Ishikawa (cell line): ENCODE data around the gene CCDC92B.

Experiments used
- CEBPB ChIP-seq: IDR thresholded peaks from 2 replicates; pipeline ENCODE4 v1.6.1; 2012
- CREB1 ChIP-seq: IDR thresholded peaks from 2 replicates; pipeline ENCODE4 v1.6.1; 2012; ENCODE audit warnings: low read depth
- EGR1 ChIP-seq: IDR thresholded peaks from 2 replicates; pipeline ENCODE4 v1.6.1; 2012
- EP300 ChIP-seq: IDR thresholded peaks from 2 replicates; pipeline ENCODE4 v1.6.1; 2012; ENCODE audit warnings: borderline replicate concordance
- FOXM1 ChIP-seq: IDR thresholded peaks from 2 replicates; pipeline ENCODE4 v1.6.1; 2012; ENCODE audit warnings: low read depth, borderline replicate concordance
- MAX ChIP-seq: IDR thresholded peaks from 2 replicates; pipeline ENCODE4 v1.6.1; 2012
- NFIC ChIP-seq: IDR thresholded peaks from 2 replicates; pipeline ENCODE4 v1.6.1; 2012
- RAD21 ChIP-seq: IDR thresholded peaks from 2 replicates; pipeline ENCODE4 v1.6.1; 2012; ENCODE audit warnings: low read depth
- REST ChIP-seq: IDR thresholded peaks from 2 replicates; pipeline ENCODE4 v1.6.1; 2012; ENCODE audit warnings: low read depth, mild to moderate bottlenecking
- TAF1 ChIP-seq: IDR thresholded peaks from 2 replicates; pipeline ENCODE4 v1.6.1; 2012; ENCODE audit warnings: low read depth, mild to moderate bottlenecking
- TCF12 ChIP-seq: IDR thresholded peaks from 2 replicates; pipeline ENCODE4 v1.6.1; 2012; ENCODE audit warnings: low read depth
- TEAD4 ChIP-seq: IDR thresholded peaks from 2 replicates; pipeline ENCODE4 v1.6.1; 2012
- USF1 ChIP-seq: IDR thresholded peaks from 2 replicates; pipeline ENCODE4 v1.6.1; 2012
- YY1 ChIP-seq: IDR thresholded peaks from 2 replicates; pipeline ENCODE4 v1.6.1; 2012; ENCODE audit warnings: low read depth
- ZBTB7A ChIP-seq: IDR thresholded peaks from 2 replicates; pipeline ENCODE4 v1.6.1; 2012; ENCODE audit warnings: low read depth

CCDC92B gene

GRCh38 chr17:2694381-2695242 lies 54.8 kb downstream of the CCDC92B start:
- TF ChIP-seq ZBTB7A (no peak), TEAD4 (no peak)

GRCh38 chr17:2693561-2694380 lies 55.7 kb downstream of the CCDC92B start:
- TF ChIP-seq EP300 (no peak), RAD21 (no peak), YY1 (no peak), CREB1 (no peak), FOXM1 (no peak), CEBPB (no peak), ZBTB7A (no peak), REST (no peak), TCF12 (no peak), TEAD4 (no peak), EGR1 (no peak)

- TF ChIP-seq CREB1 (no peak), FOXM1 (no peak), EGR1 (no peak), RAD21 (no peak), CEBPB (no peak), TCF12 (no peak), TAF1 (no peak), ZBTB7A (no peak), USF1 (no peak), MAX (no peak), TEAD4 (no peak), NFIC (no peak), YY1 (no peak)
These were observed 56.7 kb downstream of the CCDC92B start for GRCh38 chr17:2692781-2693135.

- TF ChIP-seq NFIC (no peak), MAX (no peak), RAD21 (no peak)
These were observed 57.3 kb downstream of the CCDC92B start for GRCh38 chr17:2691965-2692780.

GRCh38 chr17:2691069-2691871 lies 58.2 kb downstream of the CCDC92B start:
- TF ChIP-seq YY1 (no peak), CEBPB (no peak), FOXM1 (no peak), ZBTB7A (no peak), EP300 (no peak), TCF12 (no peak), MAX (no peak), USF1 (no peak), TEAD4 (no peak), CREB1 (no peak), TAF1 (no peak), REST (no peak)
